Effector memory CD8-positive, alpha-beta T cell (primary cell): ENCODE data around the gene UNC5B.

ENCODE experiments used
- ATAC-seq: fragments of 150-1000 bp; cut with Tn5 transposase; replicated peaks from 2 replicates; pipeline ENCODE4 v1.10.0; 2021; ENCODE audit warnings: mild to moderate bottlenecking, moderate library complexity
- DNase-seq, 3 experiments: peaks; one replicate each; pipeline ENCODE4 v3.0.0; 2021
- H3K27ac Mint-ChIP-seq, 2 donors: one replicate each; pipeline ENCODE4 v1.8.0; 2022; ENCODE audit warnings: mild to moderate bottlenecking in 2 of 2, mixed read lengths in 2 of 2, moderate library complexity in 2 of 2
- H3K27me3 Mint-ChIP-seq, 2 donors: one replicate each; pipeline ENCODE4 v1.8.0; 2022; ENCODE audit warnings: mixed read lengths in 2 of 2
- H3K36me3 Mint-ChIP-seq: one replicate; pipeline ENCODE4 v1.8.0; 2022; ENCODE audit warnings: mild to moderate bottlenecking, moderate library complexity, mixed read lengths; ENCODE audit not compliant: insufficient read depth
- H3K4me1 Mint-ChIP-seq, 2 donors: one replicate each; pipeline ENCODE4 v1.8.0; 2022; ENCODE audit warnings: low read depth in 2 of 2, mixed read lengths in 2 of 2
- H3K4me3 Mint-ChIP-seq, 2 donors: one replicate each; pipeline ENCODE4 v1.8.0; 2022; ENCODE audit warnings: mild to moderate bottlenecking in 2 of 2, mixed read lengths in 2 of 2, moderate library complexity in 2 of 2
- H3K9me3 Mint-ChIP-seq, 2 donors: one replicate each; pipeline ENCODE4 v1.8.0; 2022; ENCODE audit warnings: mixed read lengths in 2 of 2

The UNC5B gene

DNA sequence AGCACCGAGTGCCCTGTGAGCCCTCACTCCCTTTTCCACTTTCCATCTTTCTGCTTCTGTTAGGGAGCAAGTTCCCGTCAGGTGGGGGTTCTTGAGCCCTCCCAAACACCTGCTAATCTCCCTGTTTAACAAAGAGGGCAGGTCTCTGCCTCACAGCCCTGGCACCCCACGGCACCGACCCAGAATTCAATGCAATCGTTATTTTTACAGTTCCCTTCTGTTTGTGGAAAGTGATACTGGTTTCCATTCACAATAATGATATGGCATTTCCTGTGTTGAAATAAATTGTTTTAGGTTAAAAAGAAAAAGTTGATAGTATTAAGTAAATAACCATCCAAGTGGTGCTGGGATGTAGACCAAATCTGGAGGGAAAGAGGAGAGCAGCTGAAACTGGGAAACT is 67.8 kb downstream of the UNC5B start:
- no peak for DNase-seq
- H3K27me3 Mint-ChIP-seq, result peaks cover 0 to 9% of the 10 kb centered on the region in 2 donors

DNA sequence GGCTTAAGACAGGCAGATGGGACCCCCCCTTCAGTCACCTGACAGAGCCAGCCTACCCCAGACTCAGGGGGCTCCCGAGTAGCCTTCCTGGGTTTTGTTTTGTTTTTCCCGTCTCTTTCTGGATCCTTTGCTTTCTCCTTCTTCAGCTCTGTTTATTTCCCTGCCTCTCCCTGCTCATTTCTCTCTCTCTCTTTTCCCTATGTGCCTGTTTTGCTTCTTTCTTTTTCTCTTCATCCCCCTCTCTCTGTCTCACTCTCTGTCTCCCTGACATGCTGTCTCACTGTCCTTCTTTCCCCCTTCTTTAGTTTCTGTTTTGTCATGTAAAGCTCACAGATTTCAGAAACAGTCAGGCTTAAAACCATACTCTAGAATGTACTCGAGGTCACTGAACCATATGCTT is 68.5 kb downstream of the UNC5B start:
- Mint-ChIP-seq H3K27me3 (peaks cover 0 to 9% of the 10 kb centered on the region in 2 donors), H3K9me3 (no peaks in the 10 kb centered on the region), H3K4me1 (no peaks in the 10 kb centered on the region), H3K27ac (peak overlapping the region in 1 of 2 donors; percentile 3), H3K36me3 (no peaks in the 10 kb centered on the region), H3K4me3 (no peak overlapping the region)
- DNase-seq (no peak), ATAC-seq (no peak)

More for the DNA sequence above, 67.8 kb downstream of the UNC5B start:
- Mint-ChIP-seq H3K4me1 (no peaks in the 10 kb centered on the region), H3K27ac (no peak overlapping the region), H3K4me3 (no peak overlapping the region), H3K9me3 (no peaks in the 10 kb centered on the region), H3K36me3 (no peaks in the 10 kb centered on the region)
- no peak for ATAC-seq

DNA sequence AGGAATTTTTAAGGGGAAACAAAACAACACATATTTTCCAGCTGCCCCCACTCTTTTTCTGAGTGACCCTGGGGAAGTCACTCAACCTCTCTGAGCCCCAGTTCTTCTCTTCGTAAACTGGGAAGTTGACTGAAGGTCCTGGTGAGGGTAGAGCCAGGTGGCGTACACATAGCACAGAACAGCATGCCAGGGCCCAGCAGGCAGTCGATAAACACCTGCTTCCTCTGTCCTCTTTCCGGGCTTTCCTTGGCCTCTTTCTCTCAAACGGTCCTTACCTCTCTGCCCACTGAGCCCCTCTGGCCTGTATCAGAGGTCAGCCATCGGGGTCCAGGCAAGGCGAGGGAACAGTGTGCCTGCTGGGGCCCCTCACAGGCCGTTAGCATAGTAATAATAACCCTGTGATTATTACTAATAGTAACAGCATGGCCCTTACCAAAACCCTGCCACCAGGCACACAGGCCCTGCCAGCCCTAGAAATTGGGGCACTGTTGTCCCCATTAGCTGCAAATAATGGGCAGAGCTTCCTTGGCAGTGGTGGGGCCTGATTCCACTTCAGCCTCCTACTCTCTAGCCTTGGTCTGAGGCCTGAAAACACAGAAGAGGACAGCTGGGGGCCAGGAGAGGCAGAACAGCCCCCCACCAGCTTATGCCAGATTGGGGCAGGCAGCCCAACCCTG is 69.4 kb downstream of the UNC5B start:
- no peaks in the 10 kb centered on the region for H3K9me3 Mint-ChIP-seq
- no peak overlapping the region for H3K27ac Mint-ChIP-seq
- no peaks in the 10 kb centered on the region for H3K4me1 Mint-ChIP-seq
- DNase-seq, result no peak
- H3K4me3 Mint-ChIP-seq, result no peak overlapping the region
- H3K27me3 Mint-ChIP-seq, result peaks cover 0 to 9% of the 10 kb centered on the region in 2 donors
- no peak for ATAC-seq
- no peaks in the 10 kb centered on the region for H3K36me3 Mint-ChIP-seq

DNA sequence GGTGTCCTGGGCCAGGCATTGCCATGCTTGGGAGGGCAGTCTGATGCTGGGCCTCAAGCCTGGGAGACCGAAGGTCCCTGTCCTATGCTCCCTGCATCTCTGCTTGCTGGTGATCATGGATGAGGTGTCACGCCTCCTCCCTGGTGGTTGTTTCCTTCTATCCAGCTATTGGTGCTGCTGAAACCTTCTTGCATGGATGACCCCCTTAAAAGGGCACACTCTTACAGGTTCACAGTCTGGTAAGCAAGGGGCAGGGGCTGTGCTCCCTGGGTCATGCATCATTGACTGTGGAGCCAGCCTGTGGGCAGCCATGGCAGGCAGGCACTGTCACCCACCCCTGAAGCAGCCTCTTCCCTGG is 69.9 kb downstream of the UNC5B start:
- Mint-ChIP-seq H3K27ac (no peak overlapping the region), H3K4me3 (no peak overlapping the region), H3K4me1 (no peaks in the 10 kb centered on the region), H3K27me3 (peaks cover 0 to 9% of the 10 kb centered on the region in 2 donors), H3K9me3 (no peaks in the 10 kb centered on the region), H3K36me3 (no peaks in the 10 kb centered on the region)
- ATAC-seq, result no peak
- no peak for DNase-seq

DNA sequence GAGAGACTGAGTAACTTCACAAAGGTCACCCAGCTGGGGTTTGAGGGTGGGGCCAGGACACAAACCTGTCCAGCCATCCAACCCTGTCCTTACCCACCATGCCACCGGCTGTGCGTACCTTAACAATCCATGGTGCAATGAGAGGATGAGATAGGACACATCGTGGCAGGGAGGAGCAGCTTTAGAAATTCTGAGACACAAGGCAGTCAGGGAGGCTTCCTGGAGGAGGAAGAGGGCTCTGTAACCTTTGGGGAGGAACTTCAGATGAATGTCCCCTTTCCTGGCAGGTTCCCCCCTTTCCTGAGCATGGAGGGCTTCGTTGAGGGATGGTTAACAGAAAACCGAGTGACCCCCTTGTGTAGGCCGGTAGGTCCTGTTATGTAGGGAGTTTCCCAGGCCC is 71.0 kb downstream of the UNC5B start:
- H3K9me3 Mint-ChIP-seq, result no peaks in the 10 kb centered on the region
- H3K4me3 Mint-ChIP-seq, result no peak overlapping the region
- ATAC-seq (no peak), DNase-seq (no peak)
- H3K36me3 Mint-ChIP-seq, result no peaks in the 10 kb centered on the region
- H3K27me3 Mint-ChIP-seq, result peaks cover 0 to 17% of the 10 kb centered on the region in 2 donors
- no peak overlapping the region for H3K27ac Mint-ChIP-seq
- H3K4me1 Mint-ChIP-seq, result no peaks in the 10 kb centered on the region

DNA sequence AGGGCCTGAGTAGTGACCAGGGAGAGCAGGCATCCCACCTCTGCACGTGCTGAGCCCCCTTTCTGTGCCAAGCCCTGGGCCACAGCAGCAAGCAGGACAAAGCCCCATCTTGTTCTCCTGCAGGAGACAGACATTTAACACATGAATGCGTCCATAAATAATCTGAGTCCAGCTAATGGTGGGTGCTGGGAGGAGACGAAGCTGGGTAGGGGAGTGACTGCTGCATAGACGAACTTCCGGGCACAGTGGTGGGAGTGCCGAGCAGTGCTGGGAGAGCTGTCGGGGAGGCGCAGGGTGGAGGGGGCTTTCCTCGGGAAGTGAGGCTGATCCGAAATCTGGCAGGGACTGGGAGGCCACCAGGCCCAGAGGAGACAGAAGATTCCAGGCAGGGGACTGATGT is 71.5 kb downstream of the UNC5B start:
- no peak overlapping the region for H3K4me3 Mint-ChIP-seq
- no peaks in the 10 kb centered on the region for H3K36me3 Mint-ChIP-seq
- H3K9me3 Mint-ChIP-seq, result no peaks in the 10 kb centered on the region
- ATAC-seq (no peak), DNase-seq (no peak)
- peaks cover 0 to 21% of the 10 kb centered on the region in 2 donors for H3K27me3 Mint-ChIP-seq
- H3K27ac Mint-ChIP-seq, result no peak overlapping the region
- no peaks in the 10 kb centered on the region for H3K4me1 Mint-ChIP-seq

DNA sequence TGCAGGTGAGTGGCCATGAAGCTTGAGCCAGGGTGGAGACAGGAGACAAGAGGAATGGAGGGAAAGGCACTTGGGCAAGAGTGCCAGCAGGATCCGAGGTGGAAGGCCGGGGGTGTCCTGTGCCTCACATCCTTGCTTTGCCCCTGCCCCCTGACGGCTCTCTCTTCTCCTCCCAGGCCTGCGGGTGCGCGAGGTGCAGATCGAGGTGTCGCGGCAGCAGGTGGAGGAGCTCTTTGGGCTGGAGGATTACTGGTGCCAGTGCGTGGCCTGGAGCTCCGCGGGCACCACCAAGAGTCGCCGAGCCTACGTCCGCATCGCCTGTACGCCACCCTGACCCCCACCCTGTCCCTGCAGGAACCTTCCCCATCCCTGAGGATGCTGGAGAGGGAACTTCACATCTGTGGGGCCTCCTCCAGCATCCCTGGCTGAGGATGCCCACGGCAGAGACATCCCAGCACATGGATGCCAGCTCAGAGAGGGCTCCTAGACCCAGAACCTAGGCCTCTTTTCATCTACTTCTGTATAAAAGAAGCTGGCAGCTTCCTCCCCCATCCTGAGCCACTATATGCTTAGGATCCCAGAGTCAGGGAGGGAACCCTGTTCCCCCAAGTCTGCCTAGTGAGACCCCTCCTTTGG is 72.3 kb downstream of the UNC5B start:
- H3K27me3 Mint-ChIP-seq, result peaks cover 0 to 21% of the 10 kb centered on the region in 2 donors
- DNase-seq, result no peak
- no peaks in the 10 kb centered on the region for H3K36me3 Mint-ChIP-seq
- no peak overlapping the region for H3K27ac Mint-ChIP-seq
- no peaks in the 10 kb centered on the region for H3K4me1 Mint-ChIP-seq
- no peaks in the 10 kb centered on the region for H3K9me3 Mint-ChIP-seq
- H3K4me3 Mint-ChIP-seq, result no peak overlapping the region
- no peak for ATAC-seq

DNA sequence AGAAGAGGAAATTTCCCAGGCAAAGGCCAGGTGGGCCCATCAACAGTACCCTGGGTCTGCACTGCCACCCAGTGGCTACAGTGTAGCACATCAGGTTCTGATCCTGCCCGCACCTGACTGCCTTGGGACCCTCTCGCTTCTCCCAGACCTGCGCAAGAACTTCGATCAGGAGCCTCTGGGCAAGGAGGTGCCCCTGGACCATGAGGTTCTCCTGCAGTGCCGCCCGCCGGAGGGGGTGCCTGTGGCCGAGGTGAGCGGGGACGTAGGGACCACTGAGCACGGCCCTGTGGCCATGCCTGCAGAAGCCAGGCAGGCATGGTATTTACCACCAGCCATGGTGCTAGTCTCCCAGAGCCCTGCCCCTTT is 72.8 kb downstream of the UNC5B start:
- ATAC-seq (peak; percentile 42), DNase-seq (no peak)
- H3K4me3 Mint-ChIP-seq, result no peak overlapping the region
- H3K36me3 Mint-ChIP-seq, result no peaks in the 10 kb centered on the region
- H3K9me3 Mint-ChIP-seq, result no peaks in the 10 kb centered on the region
- H3K4me1 Mint-ChIP-seq, result no peaks in the 10 kb centered on the region
- no peak overlapping the region for H3K27ac Mint-ChIP-seq
- H3K27me3 Mint-ChIP-seq, result peaks cover 0 to 21% of the 10 kb centered on the region in 2 donors

DNA sequence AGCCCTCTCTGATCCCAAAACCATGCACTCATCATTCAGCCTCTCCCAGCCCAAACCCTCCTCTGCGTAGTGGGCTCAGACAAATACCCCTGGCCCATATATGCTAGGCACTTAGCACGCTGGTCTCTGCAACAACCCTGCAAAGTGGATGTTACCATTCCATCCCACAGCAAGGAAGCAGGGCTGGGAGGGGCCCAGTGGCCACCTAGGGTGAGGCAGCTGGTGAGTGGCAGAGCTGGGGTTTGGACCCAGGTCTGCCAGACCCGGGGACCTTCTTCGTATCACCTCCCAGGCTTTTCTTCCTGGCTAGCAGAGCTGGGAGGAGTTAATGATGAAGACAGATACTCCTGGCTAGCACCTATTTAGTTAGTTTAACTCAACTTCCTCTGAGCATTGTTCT is 73.6 kb downstream of the UNC5B start:
- H3K27me3 Mint-ChIP-seq, result peaks cover 0 to 21% of the 10 kb centered on the region in 2 donors
- ATAC-seq (no peak), DNase-seq (no peak)
- no peaks in the 10 kb centered on the region for H3K9me3 Mint-ChIP-seq
- H3K36me3 Mint-ChIP-seq, result no peaks in the 10 kb centered on the region
- no peak overlapping the region for H3K4me3 Mint-ChIP-seq
- no peak overlapping the region for H3K27ac Mint-ChIP-seq
- H3K4me1 Mint-ChIP-seq, result no peaks in the 10 kb centered on the region

DNA sequence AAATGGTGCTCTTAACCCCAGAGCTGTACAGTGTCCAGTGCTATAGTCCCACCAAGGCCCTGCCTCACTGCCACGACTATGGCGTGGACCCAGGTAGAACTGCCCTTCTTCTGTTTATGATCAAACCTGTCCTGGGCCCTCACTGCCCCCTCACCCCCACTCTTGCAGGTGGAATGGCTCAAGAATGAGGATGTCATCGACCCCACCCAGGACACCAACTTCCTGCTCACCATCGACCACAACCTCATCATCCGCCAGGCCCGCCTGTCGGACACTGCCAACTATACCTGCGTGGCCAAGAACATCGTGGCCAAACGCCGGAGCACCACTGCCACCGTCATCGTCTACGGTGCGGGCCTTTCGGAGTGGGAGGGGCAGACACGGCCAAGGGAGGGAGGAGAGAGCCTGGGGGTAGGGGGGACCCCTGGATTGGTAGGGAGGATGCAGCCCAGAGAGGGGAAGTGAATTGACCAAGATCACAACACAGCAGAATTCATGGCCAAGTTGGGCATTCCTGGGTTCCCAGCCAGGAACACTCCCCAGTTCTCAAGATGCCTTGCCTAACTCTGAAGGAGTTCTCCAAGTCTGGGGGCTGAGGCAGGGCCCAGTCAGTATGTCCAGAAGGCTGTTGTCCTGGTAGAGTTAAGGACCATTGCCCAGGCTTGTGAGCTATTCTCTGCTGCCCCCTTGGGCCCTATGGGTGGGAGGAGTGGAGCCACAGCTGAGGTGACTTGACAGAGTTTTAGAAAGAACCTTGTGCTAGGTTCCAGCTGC is 74.3 kb downstream of the UNC5B start:
- no peak for ATAC-seq
- H3K27ac Mint-ChIP-seq, result no peak overlapping the region
- no peaks in the 10 kb centered on the region for H3K36me3 Mint-ChIP-seq
- peaks cover 0 to 21% of the 10 kb centered on the region in 2 donors for H3K27me3 Mint-ChIP-seq
- DNase-seq, result no peak
- no peaks in the 10 kb centered on the region for H3K9me3 Mint-ChIP-seq
- H3K4me3 Mint-ChIP-seq, result no peak overlapping the region
- H3K4me1 Mint-ChIP-seq, result no peaks in the 10 kb centered on the region

DNA sequence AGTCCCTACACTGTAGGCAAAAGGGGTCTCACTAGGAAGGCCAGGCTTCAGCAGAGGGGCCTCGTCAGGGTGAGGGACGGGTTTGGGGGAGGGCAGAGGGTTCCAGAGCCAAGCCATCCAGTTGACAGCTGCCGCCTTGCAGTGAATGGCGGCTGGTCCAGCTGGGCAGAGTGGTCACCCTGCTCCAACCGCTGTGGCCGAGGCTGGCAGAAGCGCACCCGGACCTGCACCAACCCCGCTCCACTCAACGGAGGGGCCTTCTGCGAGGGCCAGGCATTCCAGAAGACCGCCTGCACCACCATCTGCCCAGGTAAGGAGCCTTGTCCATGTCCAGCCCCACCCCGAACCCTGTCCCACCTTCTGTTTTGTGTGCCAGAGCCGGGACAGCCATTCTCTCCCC is 75.1 kb downstream of the UNC5B start:
- peaks cover 0 to 26% of the 10 kb centered on the region in 2 donors for H3K27me3 Mint-ChIP-seq
- H3K27ac Mint-ChIP-seq, result no peak overlapping the region
- no peak for ATAC-seq
- no peak overlapping the region for H3K4me3 Mint-ChIP-seq
- no peaks in the 10 kb centered on the region for H3K36me3 Mint-ChIP-seq
- H3K4me1 Mint-ChIP-seq, result no peaks in the 10 kb centered on the region
- H3K9me3 Mint-ChIP-seq, result no peaks in the 10 kb centered on the region
- DNase-seq, result no peak

DNA sequence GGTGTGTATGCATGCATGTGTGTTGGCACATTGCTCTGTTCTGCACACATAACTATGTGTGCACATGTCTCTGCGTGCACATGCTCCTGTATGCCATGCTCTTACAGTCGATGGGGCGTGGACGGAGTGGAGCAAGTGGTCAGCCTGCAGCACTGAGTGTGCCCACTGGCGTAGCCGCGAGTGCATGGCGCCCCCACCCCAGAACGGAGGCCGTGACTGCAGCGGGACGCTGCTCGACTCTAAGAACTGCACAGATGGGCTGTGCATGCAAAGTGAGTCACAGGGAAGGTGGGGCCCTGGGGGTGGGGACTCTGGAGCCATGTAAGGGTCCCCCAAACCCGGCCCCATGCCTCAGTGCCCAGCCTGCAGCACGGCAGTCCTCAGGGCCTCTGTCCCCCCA is 76.1 kb downstream of the UNC5B start:
- Mint-ChIP-seq H3K27ac (no peak overlapping the region), H3K4me3 (no peak overlapping the region), H3K9me3 (no peaks in the 10 kb centered on the region), H3K27me3 (peaks cover 0 to 29% of the 10 kb centered on the region in 2 donors), H3K36me3 (no peaks in the 10 kb centered on the region), H3K4me1 (no peaks in the 10 kb centered on the region)
- ATAC-seq (no peak), DNase-seq (no peak)

DNA sequence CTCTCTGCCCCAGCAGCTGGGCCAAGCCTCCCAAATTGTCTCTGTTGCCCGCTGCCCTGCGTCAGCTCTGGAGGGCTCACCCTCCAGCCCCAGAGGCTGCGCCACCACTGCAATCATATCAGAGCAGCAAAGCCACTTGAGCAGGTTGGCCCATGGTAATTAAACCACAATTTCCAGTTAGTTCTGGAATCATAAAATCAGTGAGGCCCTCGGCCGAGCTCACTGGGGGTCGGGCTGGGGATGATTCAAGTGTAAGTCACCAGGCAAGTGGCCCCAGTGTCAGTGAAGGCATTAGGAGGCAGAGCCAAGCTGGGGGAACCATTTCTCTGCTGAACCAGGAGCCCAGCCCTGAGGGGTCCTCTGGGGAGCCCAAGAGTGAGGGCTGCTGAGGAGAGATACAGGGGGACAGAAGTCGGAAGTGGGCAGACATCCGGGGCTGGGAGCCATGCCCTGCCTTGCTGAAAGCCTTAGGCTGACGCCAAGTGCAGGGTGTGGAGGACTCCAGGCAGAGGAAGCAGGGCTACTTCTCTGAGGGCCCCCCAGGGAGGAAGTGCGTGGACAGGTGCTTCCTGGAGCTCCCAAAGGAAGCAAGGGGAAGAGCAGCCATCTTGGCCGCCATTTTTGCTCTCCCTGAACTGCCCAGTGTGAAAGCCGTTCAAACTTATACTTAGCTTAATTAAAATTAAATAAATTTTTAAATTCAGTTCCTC is 77.2 kb downstream of the UNC5B start:
- peaks cover 0 to 29% of the 10 kb centered on the region in 2 donors for H3K27me3 Mint-ChIP-seq
- H3K9me3 Mint-ChIP-seq, result no peaks in the 10 kb centered on the region
- no peaks in the 10 kb centered on the region for H3K36me3 Mint-ChIP-seq
- no peak overlapping the region for H3K4me3 Mint-ChIP-seq
- ATAC-seq (no peak), DNase-seq (no peak)
- H3K4me1 Mint-ChIP-seq, result no peaks in the 10 kb centered on the region
- H3K27ac Mint-ChIP-seq, result no peak overlapping the region
